Naive thymus-derived CD8-positive, alpha-beta T cell (primary cell): Measurements from ENCODE around the gene COL4A4. TPM values are rescaled to one million over a fixed set of nuclear protein-coding genes. Genes with fewer than 3 reads are reported as not detected.
A peak's percentile ranks its signal among the peaks of the same experiment; 100 is the strongest.

ENCODE experiments used
- ATAC-seq, 2 donors: fragments of 150-1000 bp; cut with Tn5 transposase in 1 of 2; sonication (Bioruptor Pico), chemical (Tn5 transposase) in 1 of 2; 1 replicate in 1 of 2; 2 replicates in 1 of 2; pipeline ENCODE4 v1.10.0; 2021; ENCODE audit warnings: mild to moderate bottlenecking in 2 of 2, moderate library complexity in 2 of 2
- POLR2A ChIA-PET: fragments of 350-600 bp; sonication (Branson Sonifier 250); formaldehyde crosslinking; loops from one replicate; lab custom pipeline; 2021; ENCODE audit warnings: antibody characterized with exemption; lab: Charles Lee
- DNase-seq, 10 donors: peaks; one replicate each; pipeline versions ENCODE4 v3.0.0 to v3.0.0-alpha.2; 2020 to 2022
- H3K27ac Mint-ChIP-seq, 10 donors: one replicate each; pipeline ENCODE4 v1.8.0; 2020 to 2022; ENCODE audit warnings: mild to moderate bottlenecking in 10 of 10, mixed read lengths in 10 of 10, moderate library complexity in 4 of 10, inconsistent platforms in 1 of 10
- H3K27me3 Mint-ChIP-seq, 5 donors: one replicate each; pipeline ENCODE4 v1.8.0; 2021 to 2022; ENCODE audit warnings: mixed read lengths in 5 of 5
- H3K36me3 Mint-ChIP-seq, 3 donors: one replicate each; pipeline ENCODE4 v1.8.0; 2020 to 2022; ENCODE audit warnings: mixed read lengths in 3 of 3, mild to moderate bottlenecking in 2 of 3, inconsistent platforms in 1 of 3
- H3K4me1 Mint-ChIP-seq, 4 donors: one replicate each; pipeline ENCODE4 v1.8.0; 2021 to 2022; ENCODE audit warnings: mixed read lengths in 4 of 4
- H3K4me3 Mint-ChIP-seq, 10 donors: one replicate each; pipeline ENCODE4 v1.8.0; 2020 to 2022; ENCODE audit warnings: mild to moderate bottlenecking in 10 of 10, mixed read lengths in 10 of 10, moderate library complexity in 6 of 10, inconsistent platforms in 1 of 10
- H3K9me3 Mint-ChIP-seq, 9 donors: one replicate each; pipeline ENCODE4 v1.8.0; 2020 to 2022; ENCODE audit warnings: mixed read lengths in 9 of 9, mild to moderate bottlenecking in 3 of 9, inconsistent platforms in 1 of 9, moderate library complexity in 1 of 9
- polyA plus RNA-seq, 3 donors: library from polyadenylated mRNA; unstranded; fragments of 300-500 nt; fragmentation: Illumina TruSeq; gene quantifications; one replicate each; pipeline ENCODE4 v1.2.3, GENCODE V29; 2021
- total RNA-seq, 8 experiments: library from RNA in 2 of 8; stranded (reverse) in 2 of 8; gene quantifications; one replicate each; pipeline ENCODE4 v1.2.3 and lab custom pipeline; 2021 to 2026

Gene COL4A4
- total and polyA plus RNA-seq, 5 experiments from 2014 or later, result 0.02 to 0.16 (median 0.05) TPM

DNA sequence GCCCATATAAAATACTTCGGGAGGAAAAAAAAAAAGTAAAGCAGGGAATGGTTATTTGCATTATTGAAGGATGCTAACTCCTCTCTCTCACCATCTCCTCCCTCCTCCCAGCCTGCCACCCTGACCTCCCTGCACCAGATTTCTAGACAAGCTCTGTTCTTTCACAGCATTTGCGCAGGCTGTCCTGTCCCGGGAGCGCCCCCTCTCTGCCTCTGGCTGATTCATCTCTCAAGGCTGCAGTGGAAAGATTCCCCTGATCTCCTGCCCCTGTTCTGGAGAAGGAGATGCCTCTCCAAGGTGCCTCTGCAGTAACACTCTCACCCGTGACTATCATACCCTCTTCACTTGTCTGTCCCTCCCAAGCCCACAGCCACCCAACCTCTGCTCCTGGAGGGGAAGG lies 38.5 kb downstream of the COL4A4 start:
- no peak overlapping the region for H3K4me3 Mint-ChIP-seq
- no peak overlapping the region for H3K27ac Mint-ChIP-seq
- no peak for ATAC-seq
- peaks cover 0 to 3% (median 0%) of the 10 kb centered on the region in 4 donors for H3K4me1 Mint-ChIP-seq
- DNase-seq, result no peak
- H3K27me3 Mint-ChIP-seq, result peaks cover 5 to 22% (median 16%) of the 10 kb centered on the region in 5 donors
- no peaks in the 10 kb centered on the region for H3K9me3 Mint-ChIP-seq
- no peaks in the 10 kb centered on the region for H3K36me3 Mint-ChIP-seq
- POLR2A ChIA-PET, result no interaction called here

DNA sequence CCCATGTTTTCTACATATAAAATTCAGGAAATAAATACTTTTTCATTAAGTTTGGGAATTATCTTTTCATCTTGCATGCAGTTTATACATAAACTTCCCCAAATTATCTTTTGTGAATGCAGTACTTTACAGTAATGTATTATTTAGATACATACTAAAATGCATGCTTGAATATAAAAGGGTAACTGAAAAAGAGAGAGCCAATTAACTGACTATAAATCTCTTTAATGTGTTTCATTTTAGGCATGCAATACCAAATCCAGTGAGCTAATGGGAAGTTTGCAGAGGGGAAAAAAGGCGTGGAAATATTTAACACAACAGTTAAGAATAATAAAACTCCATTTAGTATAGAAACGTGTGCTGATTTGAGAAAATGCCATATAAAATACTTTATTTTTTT lies 39.2 kb downstream of the COL4A4 start:
- Mint-ChIP-seq H3K4me1 (peaks cover 0 to 3% (median 0%) of the 10 kb centered on the region in 4 donors), H3K36me3 (no peaks in the 10 kb centered on the region), H3K4me3 (no peak overlapping the region), H3K27ac (no peak overlapping the region), H3K9me3 (no peaks in the 10 kb centered on the region), H3K27me3 (peaks cover 5 to 22% (median 14%) of the 10 kb centered on the region in 5 donors)
- no peak for DNase-seq
- no peak for ATAC-seq
- POLR2A ChIA-PET, result no interaction called here

DNA sequence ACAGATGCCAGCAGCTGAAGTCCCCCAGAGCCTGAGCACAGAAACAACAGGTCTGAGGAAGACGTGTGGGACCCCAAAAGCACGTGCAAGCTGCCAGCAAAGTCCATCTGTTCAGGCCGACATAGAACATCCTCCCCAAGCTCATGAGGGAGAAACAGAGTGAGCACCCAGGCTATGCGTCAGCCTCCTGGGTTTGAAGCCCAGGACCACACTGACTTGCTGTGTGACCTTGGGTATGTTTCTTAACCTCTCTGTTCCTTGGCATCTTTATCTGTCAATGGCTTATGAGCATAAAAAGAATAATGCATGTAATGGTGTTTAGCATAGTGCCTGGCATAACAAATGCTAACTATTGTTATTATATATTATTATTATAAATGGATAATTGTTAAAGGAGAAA lies 40.3 kb downstream of the COL4A4 start:
- Mint-ChIP-seq H3K4me1 (peaks cover 0 to 3% (median 0%) of the 10 kb centered on the region in 4 donors), H3K36me3 (no peaks in the 10 kb centered on the region), H3K9me3 (no peaks in the 10 kb centered on the region), H3K4me3 (no peak overlapping the region), H3K27ac (no peak overlapping the region), H3K27me3 (peaks cover 5 to 16% (median 14%) of the 10 kb centered on the region in 5 donors)
- DNase-seq, result no peak
- ATAC-seq, result no peak
- POLR2A ChIA-PET, result no interaction called here

DNA sequence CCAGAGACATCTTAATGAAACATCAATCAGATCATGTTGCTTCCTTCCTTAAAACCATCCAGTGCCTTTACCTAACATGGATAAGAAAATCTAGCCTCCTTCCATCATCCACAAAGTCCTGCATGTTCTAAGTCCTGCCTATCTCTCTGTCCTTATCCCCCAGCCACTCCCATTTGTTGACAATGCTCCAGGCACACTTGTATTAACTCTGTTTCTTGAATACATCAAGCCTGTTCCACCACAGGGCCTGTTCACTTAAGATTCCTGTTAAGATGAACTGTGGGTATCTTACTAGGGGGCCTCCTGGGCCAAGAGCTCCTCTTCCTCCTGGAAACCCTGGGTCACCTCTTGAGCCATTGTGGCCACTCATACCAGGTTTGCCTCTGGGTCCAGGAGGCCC lies 45.7 kb downstream of the COL4A4 start:
- ATAC-seq, result no peak

DNA sequence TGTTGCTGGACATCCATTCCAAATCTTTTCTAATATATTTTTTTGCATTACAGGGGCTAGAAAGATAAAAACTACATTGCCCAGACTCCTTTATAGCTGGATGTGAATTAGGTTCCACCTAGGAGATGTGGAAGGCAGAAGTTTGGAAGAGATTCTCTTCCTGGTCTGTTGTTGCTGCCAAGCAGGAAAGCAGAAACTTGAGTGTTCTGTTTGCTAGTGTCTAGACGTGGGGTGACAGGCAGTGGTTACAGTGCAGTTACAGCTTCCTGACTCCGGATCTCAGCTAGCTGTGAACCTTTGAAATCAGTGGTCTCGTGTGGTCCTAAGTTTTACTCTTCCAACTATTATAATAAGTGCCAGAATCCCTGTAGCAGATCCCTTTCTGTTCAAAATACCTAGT lies 46.2 kb downstream of the COL4A4 start:
- Mint-ChIP-seq H3K36me3 (no peaks in the 10 kb centered on the region), H3K4me3 (no peak overlapping the region), H3K4me1 (peaks cover 0 to 2% (median under 1%) of the 10 kb centered on the region in 4 donors), H3K27ac (no peak overlapping the region), H3K27me3 (peaks cover 0 to 12% (median 3%) of the 10 kb centered on the region in 5 donors), H3K9me3 (no peaks in the 10 kb centered on the region)
- POLR2A ChIA-PET, result no interaction called here
- DNase-seq, result no peak
- ATAC-seq, result no peak

More for the DNA sequence above, 45.7 kb downstream of the COL4A4 start:
- H3K27ac Mint-ChIP-seq, result no peak overlapping the region
- peaks cover 0 to 9% (median 5%) of the 10 kb centered on the region in 5 donors for H3K27me3 Mint-ChIP-seq
- POLR2A ChIA-PET, result no interaction called here
- H3K4me1 Mint-ChIP-seq, result peaks cover 0 to 6% (median under 1%) of the 10 kb centered on the region in 4 donors
- no peak overlapping the region for H3K4me3 Mint-ChIP-seq
- H3K9me3 Mint-ChIP-seq, result no peaks in the 10 kb centered on the region
- H3K36me3 Mint-ChIP-seq, result no peaks in the 10 kb centered on the region
- no peak for DNase-seq

DNA sequence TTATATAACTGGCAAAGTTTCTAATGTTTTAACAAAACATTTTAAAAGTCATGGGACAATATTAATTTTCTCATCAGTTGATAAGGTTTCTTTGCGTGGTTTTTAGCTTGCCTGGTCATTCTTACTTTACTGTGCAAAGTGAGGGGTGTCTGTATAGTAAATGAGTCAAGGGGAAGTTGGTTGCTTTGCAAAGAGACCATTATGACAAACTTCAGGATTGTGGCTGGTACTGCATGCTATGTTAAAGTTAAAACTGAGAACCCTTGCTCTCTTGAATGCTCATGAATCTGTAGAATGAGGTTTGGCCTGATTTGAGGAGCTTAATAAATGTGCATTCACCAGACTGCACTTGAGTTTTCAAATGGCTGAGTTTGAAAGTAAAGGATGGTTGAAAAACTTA lies 47.0 kb downstream of the COL4A4 start:
- POLR2A ChIA-PET, result no interaction called here
- Mint-ChIP-seq H3K9me3 (no peaks in the 10 kb centered on the region), H3K4me3 (no peak overlapping the region), H3K27me3 (peaks cover 0 to 15% (median 8%) of the 10 kb centered on the region in 5 donors), H3K36me3 (no peaks in the 10 kb centered on the region), H3K27ac (peak overlapping the region in 1 of 10 donors; percentile 15), H3K4me1 (peaks cover 0 to 2% (median under 1%) of the 10 kb centered on the region in 4 donors)
- no peak for DNase-seq
- ATAC-seq, result no peak

DNA sequence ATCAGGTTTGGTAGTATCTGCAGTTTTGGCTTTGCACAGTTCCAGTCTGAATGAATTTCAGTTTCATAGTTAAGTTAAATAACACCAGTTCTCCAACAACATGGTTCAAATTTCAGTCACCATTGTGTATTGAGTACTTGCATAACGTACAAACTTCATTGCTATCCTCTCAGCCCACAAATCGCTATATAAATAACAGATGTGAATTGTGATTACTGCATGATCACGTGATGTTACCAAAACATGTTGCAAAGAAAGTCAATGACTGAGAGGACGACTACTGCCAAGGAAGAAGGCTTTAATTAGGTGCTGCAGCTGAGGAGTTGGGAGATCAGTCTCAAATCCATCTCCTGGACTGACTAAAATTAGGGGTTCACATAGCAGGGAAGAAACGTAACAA lies 48.2 kb downstream of the COL4A4 start:
- H3K27me3 Mint-ChIP-seq, result peaks cover 0 to 15% (median 8%) of the 10 kb centered on the region in 5 donors
- no peaks in the 10 kb centered on the region for H3K36me3 Mint-ChIP-seq
- DNase-seq, result no peak
- no peaks in the 10 kb centered on the region for H3K9me3 Mint-ChIP-seq
- no peak overlapping the region for H3K27ac Mint-ChIP-seq
- H3K4me3 Mint-ChIP-seq, result no peak overlapping the region
- H3K4me1 Mint-ChIP-seq, result peaks cover 0 to 2% (median under 1%) of the 10 kb centered on the region in 4 donors
- ATAC-seq, result no peak
- POLR2A ChIA-PET, result no interaction called here

DNA sequence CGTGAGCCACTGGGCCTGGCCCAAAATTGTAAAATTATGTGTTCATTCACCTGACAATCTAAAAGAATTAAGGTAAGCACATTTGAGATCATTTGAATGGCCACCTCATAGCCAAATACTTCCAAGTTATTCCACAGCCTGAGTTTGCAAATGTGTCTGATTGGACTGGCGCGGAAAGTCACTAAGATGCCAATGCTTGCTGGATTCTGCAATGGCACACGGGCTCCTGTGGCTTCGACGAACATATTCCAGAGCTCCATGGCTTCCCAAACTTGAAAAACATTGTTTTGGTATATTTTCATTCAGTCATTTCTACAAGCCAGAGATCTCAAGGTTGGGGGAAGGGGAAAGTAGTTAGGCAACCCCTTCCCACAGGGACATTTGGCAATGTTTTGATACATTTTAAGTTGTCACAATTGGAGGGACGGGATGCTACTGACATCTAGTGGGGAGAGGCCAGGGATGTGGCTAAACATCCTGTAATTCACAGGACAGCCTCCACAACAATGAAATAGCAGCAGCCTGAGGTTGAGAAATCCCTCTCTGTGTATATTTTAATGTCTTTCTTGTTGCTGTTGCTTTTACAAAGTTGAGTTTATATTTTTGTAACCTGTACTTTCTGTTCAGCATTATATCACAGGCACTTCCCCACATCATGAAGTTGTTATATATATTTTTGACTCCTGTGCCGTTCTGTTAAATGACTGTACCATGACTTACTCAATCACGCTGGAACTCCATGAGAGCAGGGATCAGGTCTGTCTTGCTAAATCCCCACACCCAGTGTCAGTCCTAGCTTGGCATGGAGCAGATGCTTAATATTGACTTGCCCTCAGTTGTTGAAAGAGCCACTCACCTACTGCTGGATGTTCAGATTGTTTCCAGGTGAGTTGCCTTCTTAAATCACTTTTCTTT lies 56.9 kb downstream of the COL4A4 start:
- Mint-ChIP-seq H3K36me3 (no peaks in the 10 kb centered on the region), H3K4me3 (no peak overlapping the region), H3K27ac (no peak overlapping the region), H3K4me1 (no peaks in the 10 kb centered on the region), H3K27me3 (peaks cover 0 to 11% (median 0%) of the 10 kb centered on the region in 5 donors), H3K9me3 (no peaks in the 10 kb centered on the region)
- peak in 5 of 10 donors; percentile 5 to 20 (median 12) for DNase-seq
- no peak for ATAC-seq
- POLR2A ChIA-PET, result no interaction called here

DNA sequence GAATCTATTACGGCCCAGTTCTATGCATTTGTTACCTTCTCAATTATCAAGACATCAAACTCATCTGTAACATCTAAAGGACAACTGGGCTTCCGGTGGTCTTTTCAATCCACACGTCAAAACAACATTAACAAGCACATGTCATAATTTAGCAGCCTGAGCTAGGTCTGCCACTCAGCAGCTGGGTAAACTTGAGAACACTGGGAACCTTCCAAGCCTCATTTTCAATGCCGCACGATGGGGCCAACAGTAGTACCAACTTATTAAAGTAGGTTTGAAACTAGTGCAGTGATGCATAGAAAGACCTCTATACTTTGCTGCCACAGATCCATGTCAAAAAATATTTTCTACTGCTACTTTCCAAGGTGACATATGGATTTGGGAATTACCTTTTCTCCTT lies 60.4 kb downstream of the COL4A4 start:
- Mint-ChIP-seq H3K9me3 (no peaks in the 10 kb centered on the region), H3K36me3 (no peaks in the 10 kb centered on the region), H3K27me3 (peaks cover 0 to 2% (median 0%) of the 10 kb centered on the region in 5 donors), H3K4me1 (no peaks in the 10 kb centered on the region), H3K27ac (no peak overlapping the region), H3K4me3 (no peak overlapping the region)
- ATAC-seq (no peak), DNase-seq (no peak)
- POLR2A ChIA-PET, result no interaction called here

DNA sequence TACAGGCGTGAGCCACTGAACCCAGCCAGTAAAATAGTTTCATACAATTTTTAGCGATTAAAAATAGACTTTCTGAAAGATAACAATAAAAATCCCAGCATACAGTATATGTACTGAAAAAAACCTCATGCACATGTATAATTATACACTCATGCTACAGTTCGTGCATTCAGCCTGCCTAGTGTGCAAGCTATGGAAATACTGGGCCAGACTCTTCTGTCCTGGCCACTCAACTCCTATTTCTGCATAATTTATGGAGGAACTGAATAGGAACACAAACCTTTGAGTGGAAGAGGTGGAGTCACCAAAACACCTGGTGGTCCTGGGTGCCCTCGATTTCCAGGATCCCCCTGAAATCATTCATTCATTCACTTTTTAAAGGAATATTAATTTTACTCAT lies 64.7 kb downstream of the COL4A4 start:
- Mint-ChIP-seq H3K36me3 (no peaks in the 10 kb centered on the region), H3K4me1 (no peaks in the 10 kb centered on the region), H3K4me3 (no peak overlapping the region), H3K27me3 (peaks cover 0 to 2% (median 0%) of the 10 kb centered on the region in 5 donors), H3K9me3 (no peaks in the 10 kb centered on the region), H3K27ac (no peak overlapping the region)
- DNase-seq (no peak), ATAC-seq (no peak)
- POLR2A ChIA-PET, result no interaction called here

DNA sequence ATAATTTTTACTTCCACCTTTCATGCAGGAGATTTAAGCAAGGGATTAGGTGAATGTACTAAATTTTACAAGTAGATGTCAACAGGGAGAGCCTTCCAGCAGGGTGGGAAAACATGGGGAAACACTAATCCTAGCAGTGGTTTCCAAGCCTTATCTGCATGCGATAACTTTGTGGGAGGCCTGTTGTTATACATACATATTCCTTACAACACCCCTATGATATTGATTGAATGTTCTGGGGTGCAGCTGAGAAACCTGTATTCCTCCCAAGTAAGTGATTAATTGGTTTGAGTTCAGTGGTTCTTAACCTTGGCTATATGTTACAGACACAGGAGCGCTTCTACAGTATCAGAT lies 65.9 kb downstream of the COL4A4 start:
- Mint-ChIP-seq H3K27me3 (peaks cover 0 to 3% (median 0%) of the 10 kb centered on the region in 5 donors), H3K36me3 (no peaks in the 10 kb centered on the region), H3K4me3 (no peak overlapping the region), H3K4me1 (no peaks in the 10 kb centered on the region), H3K27ac (no peak overlapping the region), H3K9me3 (peaks cover 0 to 5% (median 0%) of the 10 kb centered on the region in 9 donors)
- ATAC-seq (no peak), DNase-seq (no peak)
- POLR2A ChIA-PET, result no interaction called here

DNA sequence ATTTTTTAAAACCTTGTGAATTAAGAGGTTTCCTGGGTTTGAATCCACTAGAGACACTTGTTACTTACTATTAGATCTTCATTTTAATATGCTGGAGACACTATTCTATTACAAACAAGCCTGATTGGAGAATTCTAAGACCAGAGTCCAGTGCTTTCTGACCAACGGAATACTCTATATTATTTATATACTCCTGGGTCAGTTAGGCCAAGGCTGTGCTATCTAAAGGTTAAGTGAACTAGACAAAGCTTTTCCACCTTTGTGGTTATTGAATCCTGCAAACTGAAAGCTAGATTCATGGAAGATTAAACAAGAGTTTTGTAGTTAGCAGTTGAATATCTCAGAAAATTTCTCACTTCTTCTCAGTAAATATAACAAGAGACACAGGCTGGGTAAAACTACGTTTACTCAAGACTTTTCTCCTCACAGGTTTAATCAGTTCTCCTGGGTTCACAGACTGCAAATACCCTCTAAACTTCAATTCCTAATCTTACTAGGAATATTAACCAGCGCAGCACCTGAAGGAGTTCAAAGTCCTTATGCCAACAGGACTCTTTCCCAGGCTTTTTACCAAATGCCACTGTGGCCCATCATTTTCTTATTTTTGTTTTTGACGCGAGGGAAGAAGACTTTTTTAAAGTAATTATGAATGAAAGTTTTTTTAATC lies 66.4 kb downstream of the COL4A4 start:
- H3K4me3 Mint-ChIP-seq, result no peak overlapping the region
- H3K36me3 Mint-ChIP-seq, result no peaks in the 10 kb centered on the region
- ATAC-seq (no peak), DNase-seq (no peak)
- H3K9me3 Mint-ChIP-seq, result peaks cover 0 to 5% (median 0%) of the 10 kb centered on the region in 9 donors
- H3K4me1 Mint-ChIP-seq, result no peaks in the 10 kb centered on the region
- POLR2A ChIA-PET, result no interaction called here
- H3K27ac Mint-ChIP-seq, result no peak overlapping the region
- H3K27me3 Mint-ChIP-seq, result peaks cover 0 to 3% (median 0%) of the 10 kb centered on the region in 5 donors

DNA sequence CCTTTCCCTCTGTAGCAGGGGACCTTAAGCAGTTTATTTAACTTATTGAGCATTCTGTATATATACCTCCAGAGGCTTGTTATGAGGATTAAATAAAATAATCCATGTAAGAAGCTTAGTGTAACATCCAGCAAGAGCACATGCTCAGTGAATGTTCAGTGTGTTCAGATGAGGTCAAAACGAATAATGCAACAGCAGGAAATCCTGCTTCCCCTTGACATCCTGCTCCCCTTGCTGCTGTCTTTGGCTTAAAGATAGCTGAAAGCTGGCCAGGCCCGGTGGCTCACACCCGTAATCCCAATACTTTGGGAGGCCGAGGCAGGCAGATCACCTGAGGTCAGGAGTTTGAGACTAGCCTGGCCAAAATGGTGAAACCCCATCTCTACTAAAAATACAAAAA lies 68.7 kb downstream of the COL4A4 start:
- H3K4me3 Mint-ChIP-seq, result no peak overlapping the region
- POLR2A ChIA-PET, result no interaction called here
- H3K4me1 Mint-ChIP-seq, result no peaks in the 10 kb centered on the region
- ATAC-seq (no peak), DNase-seq (no peak)
- peaks cover 0 to 3% (median 0%) of the 10 kb centered on the region in 5 donors for H3K27me3 Mint-ChIP-seq
- H3K36me3 Mint-ChIP-seq, result no peaks in the 10 kb centered on the region
- no peak overlapping the region for H3K27ac Mint-ChIP-seq
- H3K9me3 Mint-ChIP-seq, result peaks cover 0 to 5% (median 0%) of the 10 kb centered on the region in 9 donors
